Spleen (tissue), 7 donors: ENCODE results near the gene C3orf52.

Source experiments
- POLR2AphosphoS5 ChIP-seq, 3 donors: sonication (generic); formaldehyde crosslinking; IDR thresholded peaks; one replicate each; pipeline ENCODE4 v1.5.1; 2017; ENCODE audit warnings: antibody characterized with exemption in 3 of 3
- TF ChIP-seq, protein P1 (sequence below), 11 experiments: fragments of 200-600 bp in 7 of 11; fragments of 450-650 bp in 4 of 11; sonication (generic) in 4 of 11; IDR thresholded peaks in 8 of 11; conservative IDR thresholded peaks in 3 of 11; 1 replicate in 7 of 11; 2 replicates in 4 of 11; pipeline versions ENCODE4 v1.4.0 to v1.8.0; 2016 to 2021; ENCODE audit warnings: antibody characterized with exemption in 11 of 11, inconsistent platforms in 4 of 11, mild to moderate bottlenecking in 1 of 11
- donor health status: DM: no; HTN: no; CAD: no; lungs with moderate emphysema.
- donor health status: DM: no; HTN: no; CAD: no.
- donor health status: DM: no; HTN: no; CAD: no.

DNA sequence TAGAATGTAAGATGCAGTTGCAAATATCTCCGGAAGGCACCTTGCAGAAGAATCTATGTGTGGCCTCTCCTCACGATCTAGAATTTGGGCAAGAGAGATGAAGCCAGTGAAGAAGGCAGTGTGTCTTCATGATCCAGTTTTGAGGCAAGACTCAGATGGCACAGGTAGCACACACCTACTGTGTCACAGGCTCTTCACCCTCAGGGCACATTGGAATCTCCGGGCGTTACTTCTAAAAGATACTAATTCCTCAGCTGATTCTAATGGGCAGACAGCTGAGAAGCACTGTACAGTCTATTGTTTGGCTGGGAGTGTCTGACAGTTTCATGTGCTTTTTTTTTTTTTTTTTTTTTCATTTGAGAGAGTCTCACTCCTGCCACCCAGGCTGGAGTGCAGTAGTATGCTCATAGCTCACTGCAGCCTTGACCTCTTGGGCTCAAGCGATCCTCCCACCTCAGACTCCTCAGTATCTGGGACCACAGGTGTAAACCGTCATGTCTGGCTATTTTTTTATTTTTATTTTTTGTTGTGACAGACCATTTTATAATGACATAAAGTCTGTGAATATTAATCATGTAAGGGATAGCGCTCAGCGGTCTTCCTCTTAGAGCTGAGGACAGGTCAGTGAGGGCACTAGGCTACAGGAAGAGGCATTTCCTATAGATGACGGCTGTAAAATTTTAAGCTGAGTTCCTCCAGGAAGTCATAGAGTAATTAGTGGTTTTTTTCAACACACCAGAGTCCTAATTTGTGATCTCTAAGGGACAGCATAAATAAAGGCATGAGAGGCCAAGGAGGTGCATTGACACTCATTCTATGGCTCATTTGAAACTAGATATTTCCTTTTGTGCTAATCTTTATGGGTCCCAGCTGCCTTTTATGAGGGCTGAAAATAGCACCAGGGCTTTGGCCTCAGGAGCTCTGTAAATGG, 4.0 kb downstream of the C3orf52 start:
- TF ChIP-seq, protein P1, sequence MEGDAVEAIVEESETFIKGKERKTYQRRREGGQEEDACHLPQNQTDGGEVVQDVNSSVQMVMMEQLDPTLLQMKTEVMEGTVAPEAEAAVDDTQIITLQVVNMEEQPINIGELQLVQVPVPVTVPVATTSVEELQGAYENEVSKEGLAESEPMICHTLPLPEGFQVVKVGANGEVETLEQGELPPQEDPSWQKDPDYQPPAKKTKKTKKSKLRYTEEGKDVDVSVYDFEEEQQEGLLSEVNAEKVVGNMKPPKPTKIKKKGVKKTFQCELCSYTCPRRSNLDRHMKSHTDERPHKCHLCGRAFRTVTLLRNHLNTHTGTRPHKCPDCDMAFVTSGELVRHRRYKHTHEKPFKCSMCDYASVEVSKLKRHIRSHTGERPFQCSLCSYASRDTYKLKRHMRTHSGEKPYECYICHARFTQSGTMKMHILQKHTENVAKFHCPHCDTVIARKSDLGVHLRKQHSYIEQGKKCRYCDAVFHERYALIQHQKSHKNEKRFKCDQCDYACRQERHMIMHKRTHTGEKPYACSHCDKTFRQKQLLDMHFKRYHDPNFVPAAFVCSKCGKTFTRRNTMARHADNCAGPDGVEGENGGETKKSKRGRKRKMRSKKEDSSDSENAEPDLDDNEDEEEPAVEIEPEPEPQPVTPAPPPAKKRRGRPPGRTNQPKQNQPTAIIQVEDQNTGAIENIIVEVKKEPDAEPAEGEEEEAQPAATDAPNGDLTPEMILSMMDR (IDR thresholded peaks at IDR 0.05 in 8 of 11, conservative IDR thresholded peaks at IDR 0.05 in 3 of 11), result no peak
- no peak for TF ChIP-seq POLR2AphosphoS5 (IDR thresholded peaks at IDR 0.05)
